Smooth muscle cell (in vitro differentiated cells): Measurements from ENCODE around the gene GAS7. TPM values are rescaled to one million over a fixed set of nuclear protein-coding genes. Genes with fewer than 3 reads are reported as not detected.

Experiments
- DNase-seq: peaks from one replicate; lab custom pipeline; 2025; ENCODE audit not compliant: unreplicated experiment; lab: John Stamatoyannopoulos, UW
- H2AFZ ChIP-seq: fragments of 200-600 bp; sonication (generic); 2 replicates; pipeline ENCODE4 v1.6.0; 2016; ENCODE audit warnings: antibody characterized with exemption, low read depth, mild to moderate bottlenecking
- H3F3A ChIP-seq: fragments of 200-600 bp; sonication (generic); 2 replicates; pipeline ENCODE4 v1.6.0; 2017; ENCODE audit warnings: antibody characterized with exemption, low read depth
- H3K27ac ChIP-seq: fragments of 200-600 bp; sonication (generic); 2 replicates; pipeline ENCODE4 v1.5.1; 2016; ENCODE audit warnings: low read depth, mild to moderate bottlenecking
- H3K27me3 ChIP-seq: fragments of 200-600 bp; sonication (generic); 2 replicates; pipeline ENCODE4 v1.6.1; 2016; ENCODE audit warnings: low read depth, mild to moderate bottlenecking
- H3K36me3 ChIP-seq: fragments of 200-600 bp; sonication (generic); 2 replicates; pipeline ENCODE4 v1.5.1; 2016; ENCODE audit warnings: low read depth
- H3K4me1 ChIP-seq: fragments of 200-600 bp; sonication (generic); 2 replicates; pipeline ENCODE4 v1.5.1; 2016; ENCODE audit warnings: low read depth
- H3K4me2 ChIP-seq: fragments of 200-600 bp; sonication (generic); 2 replicates; pipeline ENCODE4 v1.6.0; 2016; ENCODE audit warnings: mild to moderate bottlenecking
- H3K4me3 ChIP-seq: fragments of 200-600 bp; sonication (generic); 2 replicates; pipeline ENCODE4 v1.5.1; 2016; ENCODE audit warnings: mild to moderate bottlenecking
- H3K79me2 ChIP-seq: fragments of 200-600 bp; sonication (generic); 2 replicates; pipeline ENCODE4 v1.6.0; 2016; ENCODE audit warnings: low read depth, mild to moderate bottlenecking
- H3K9ac ChIP-seq: fragments of 200-600 bp; sonication (generic); 2 replicates; pipeline ENCODE4 v1.6.0; 2016; ENCODE audit warnings: low read depth
- H3K9me3 ChIP-seq: fragments of 200-600 bp; sonication (generic); replicated peaks from 2 replicates; pipeline ENCODE4 v1.5.1; 2016; ENCODE audit warnings: low read depth
- H4K20me1 ChIP-seq: fragments of 200-600 bp; sonication (generic); 2 replicates; pipeline ENCODE4 v1.6.0; 2016; ENCODE audit warnings: low read depth
- WGBS: methylation state at CpG from one replicate; pipeline ENCODE4 v1.1.7; 2016; ENCODE audit warnings: low lambda C conversion rate; 5-methylcytosine and 5-hydroxymethylcytosine counted together
- polyA plus RNA-seq: library from polyadenylated mRNA; unstranded; fragments of >200 nt; fragmentation: Nextera tagmentation; extraction: Ambion mirVana; gene quantifications from 2 replicates; pipeline ENCODE4 v1.2.1, GENCODE V29; 2016
- total RNA-seq: library from RNA; depleted of rRNA; stranded (reverse); fragments of >200 nt; gene quantifications from 2 replicates; pipeline ENCODE4 v1.2.3, GENCODE V29; 2014
- TF ChIP-seq, protein P1 (sequence below): fragments of 200-600 bp; sonication (generic); IDR thresholded peaks from 2 replicates; pipeline ENCODE4 v1.5.1; 2017; ENCODE audit warnings: borderline replicate concordance, mild to moderate bottlenecking, antibody characterized with exemption; ENCODE audit not compliant: insufficient read depth, poor library complexity, severe bottlenecking

GAS7 gene
- total and polyA plus RNA-seq, 2 experiments from 2014 or later: 86.8 to 103 TPM

DNA sequence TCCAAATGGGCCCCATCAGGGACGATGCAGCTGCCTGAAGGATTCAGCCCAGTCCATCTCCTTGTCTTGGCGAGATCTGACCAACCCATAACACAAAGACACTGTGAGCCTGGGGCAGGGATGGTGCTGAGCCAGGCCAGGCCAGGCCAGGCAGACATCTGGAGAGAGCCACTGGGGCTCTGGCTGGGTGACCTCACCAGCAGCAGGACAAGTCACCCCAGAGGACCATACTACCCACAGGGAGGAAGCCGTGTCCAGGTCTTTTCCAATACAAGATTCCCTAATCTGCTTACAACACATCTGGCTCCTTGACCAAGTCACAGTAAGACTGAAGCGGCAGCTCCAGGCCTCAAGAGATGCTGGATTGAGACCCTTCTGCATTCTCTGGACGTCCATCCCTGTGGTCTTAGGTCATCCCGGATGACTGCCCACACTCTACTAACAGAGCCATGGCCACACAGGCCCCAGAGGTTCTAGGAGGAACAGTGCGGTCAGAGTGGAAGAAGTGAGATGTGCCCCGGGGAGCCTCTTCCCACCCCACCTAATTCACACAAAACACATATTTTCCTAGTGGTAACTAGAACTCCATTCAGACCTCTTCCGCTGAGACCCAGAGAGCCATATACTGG, 211.5 kb downstream of the GAS7 start:
- Histone ChIP-seq H3K27ac (no peak overlapping the region), H3K4me1 (no peaks in the 10 kb centered on the region), H3K4me3 (no peak overlapping the region), H2AFZ (no peak overlapping the region), H3K4me2 (no peak overlapping the region), H3K9ac (no peak overlapping the region), H3F3A (no peaks in the 10 kb centered on the region), H4K20me1 (peaks cover 100% of the 10 kb centered on the region), H3K36me3 (no peaks in the 10 kb centered on the region), H3K27me3 (no peaks in the 10 kb centered on the region), H3K79me2 (peaks cover 85% of the 10 kb centered on the region), H3K9me3 (no peaks in the 10 kb centered on the region)
- DNase-seq: no peak
- TF ChIP-seq, protein P1, sequence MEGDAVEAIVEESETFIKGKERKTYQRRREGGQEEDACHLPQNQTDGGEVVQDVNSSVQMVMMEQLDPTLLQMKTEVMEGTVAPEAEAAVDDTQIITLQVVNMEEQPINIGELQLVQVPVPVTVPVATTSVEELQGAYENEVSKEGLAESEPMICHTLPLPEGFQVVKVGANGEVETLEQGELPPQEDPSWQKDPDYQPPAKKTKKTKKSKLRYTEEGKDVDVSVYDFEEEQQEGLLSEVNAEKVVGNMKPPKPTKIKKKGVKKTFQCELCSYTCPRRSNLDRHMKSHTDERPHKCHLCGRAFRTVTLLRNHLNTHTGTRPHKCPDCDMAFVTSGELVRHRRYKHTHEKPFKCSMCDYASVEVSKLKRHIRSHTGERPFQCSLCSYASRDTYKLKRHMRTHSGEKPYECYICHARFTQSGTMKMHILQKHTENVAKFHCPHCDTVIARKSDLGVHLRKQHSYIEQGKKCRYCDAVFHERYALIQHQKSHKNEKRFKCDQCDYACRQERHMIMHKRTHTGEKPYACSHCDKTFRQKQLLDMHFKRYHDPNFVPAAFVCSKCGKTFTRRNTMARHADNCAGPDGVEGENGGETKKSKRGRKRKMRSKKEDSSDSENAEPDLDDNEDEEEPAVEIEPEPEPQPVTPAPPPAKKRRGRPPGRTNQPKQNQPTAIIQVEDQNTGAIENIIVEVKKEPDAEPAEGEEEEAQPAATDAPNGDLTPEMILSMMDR: no peak
- 86% methylated on average over 9 of the region's 9 CpGs for WGBS

DNA sequence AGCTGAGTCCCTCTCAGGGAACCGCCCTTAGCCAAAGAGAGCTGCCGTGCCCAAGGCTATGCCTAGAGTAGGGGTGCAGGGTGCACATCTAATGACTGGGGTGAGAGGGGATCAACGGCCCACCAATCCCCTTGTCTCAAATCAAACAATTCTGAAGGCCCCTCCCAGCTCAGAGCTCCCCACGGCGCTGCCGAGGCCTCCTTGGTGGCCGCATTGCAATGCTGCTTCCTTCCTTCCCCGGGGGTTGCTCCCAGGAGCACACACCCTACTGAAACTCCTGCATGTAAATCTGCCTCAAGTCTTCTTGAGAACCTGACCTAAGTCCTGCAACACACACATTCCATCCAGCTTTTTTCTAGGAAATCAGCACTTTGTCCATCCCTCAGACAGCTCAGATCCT, 212.8 kb downstream of the GAS7 start:
- TF ChIP-seq, protein P1: no peak
- no peaks in the 10 kb centered on the region for H3K9me3 ChIP-seq
- H3K4me3 ChIP-seq: no peak overlapping the region
- no peak overlapping the region for H3K4me2 ChIP-seq
- no peaks in the 10 kb centered on the region for H3F3A ChIP-seq
- no peaks in the 10 kb centered on the region for H3K4me1 ChIP-seq
- H3K9ac ChIP-seq: no peak overlapping the region
- no peaks in the 10 kb centered on the region for H3K27me3 ChIP-seq
- peaks cover 72% of the 10 kb centered on the region for H3K79me2 ChIP-seq
- H2AFZ ChIP-seq: no peak overlapping the region
- no peak for DNase-seq
- H4K20me1 ChIP-seq: peaks cover 100% of the 10 kb centered on the region
- no peak overlapping the region for H3K27ac ChIP-seq
- 91% methylated on average over 8 of the region's 8 CpGs for WGBS
- H3K36me3 ChIP-seq: no peaks in the 10 kb centered on the region

DNA sequence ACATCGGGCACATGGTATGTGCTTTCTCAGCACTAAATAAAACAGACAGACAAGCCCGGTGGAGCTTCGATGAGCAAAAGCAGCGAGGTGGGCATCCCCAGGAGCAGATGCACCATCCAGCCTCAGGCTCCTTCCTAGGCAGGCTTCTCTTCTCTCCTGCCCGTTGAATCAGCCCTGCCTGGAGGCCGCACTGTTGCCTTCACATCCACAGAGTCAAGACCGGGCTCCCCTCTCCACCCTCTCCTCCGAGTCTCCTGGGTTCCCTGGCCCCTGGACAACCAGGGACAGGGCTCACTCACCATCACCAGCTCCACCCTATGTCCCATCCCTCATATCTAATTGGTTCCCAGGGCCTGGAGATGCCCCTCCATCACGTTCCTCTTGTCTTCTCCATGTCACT, 213.6 kb downstream of the GAS7 start:
- DNase-seq: no peak
- Histone ChIP-seq H3K36me3 (no peaks in the 10 kb centered on the region), H3K4me1 (no peaks in the 10 kb centered on the region), H4K20me1 (peaks cover 99% of the 10 kb centered on the region), H3K9me3 (no peaks in the 10 kb centered on the region), H3K79me2 (peaks cover 67% of the 10 kb centered on the region), H2AFZ (no peak overlapping the region), H3K4me2 (no peak overlapping the region), H3K9ac (no peak overlapping the region), H3K27me3 (no peaks in the 10 kb centered on the region), H3F3A (no peaks in the 10 kb centered on the region), H3K4me3 (no peak overlapping the region), H3K27ac (peak overlapping the region; percentile 19)
- TF ChIP-seq, protein P1: no peak
- 89% methylated on average over 9 of the region's 9 CpGs for WGBS

DNA sequence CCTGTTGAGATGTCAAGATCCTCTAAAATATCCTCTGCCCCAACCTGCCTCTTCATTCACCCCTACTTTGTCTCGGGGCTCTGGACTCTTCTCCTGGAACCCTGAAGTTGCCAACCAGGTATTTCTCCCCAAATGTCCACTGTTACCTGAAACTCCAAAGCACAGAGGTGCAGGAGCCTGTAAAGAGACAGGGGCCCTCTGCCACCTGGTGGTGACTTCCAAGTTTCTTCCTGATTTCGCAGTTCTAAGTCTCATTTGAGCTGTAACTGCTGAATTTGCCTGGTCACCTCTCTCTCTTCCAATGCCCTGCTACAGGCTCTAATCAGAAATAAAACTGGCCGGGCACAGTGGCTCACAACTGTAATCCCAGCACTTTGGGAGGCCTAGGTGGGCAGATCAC, 216.2 kb downstream of the GAS7 start:
- no peak overlapping the region for H3K4me3 ChIP-seq
- WGBS: 88% methylated on average over 3 of the region's 3 CpGs

More for the DNA sequence above, 216.2 kb downstream of the GAS7 start:
- H3K9ac ChIP-seq: no peak overlapping the region
- no peak for DNase-seq
- peaks cover 13% of the 10 kb centered on the region for H3F3A ChIP-seq
- no peak overlapping the region for H2AFZ ChIP-seq
- TF ChIP-seq, protein P1: peak; percentile 26
- H3K27ac ChIP-seq: no peak overlapping the region
- no peak overlapping the region for H3K4me2 ChIP-seq
- H4K20me1 ChIP-seq: peaks cover 97% of the 10 kb centered on the region
- H3K79me2 ChIP-seq: peaks cover 48% of the 10 kb centered on the region
- no peaks in the 10 kb centered on the region for H3K4me1 ChIP-seq
- H3K9me3 ChIP-seq: no peaks in the 10 kb centered on the region
- no peaks in the 10 kb centered on the region for H3K27me3 ChIP-seq
- no peaks in the 10 kb centered on the region for H3K36me3 ChIP-seq
